ENCODE data around the gene DENND2A.
"Not testable (repeated sequence)": the region's sequence is repeated elsewhere in the genome, so short reads cannot be mapped to it uniquely, and the experiment has no call there.

DNA sequence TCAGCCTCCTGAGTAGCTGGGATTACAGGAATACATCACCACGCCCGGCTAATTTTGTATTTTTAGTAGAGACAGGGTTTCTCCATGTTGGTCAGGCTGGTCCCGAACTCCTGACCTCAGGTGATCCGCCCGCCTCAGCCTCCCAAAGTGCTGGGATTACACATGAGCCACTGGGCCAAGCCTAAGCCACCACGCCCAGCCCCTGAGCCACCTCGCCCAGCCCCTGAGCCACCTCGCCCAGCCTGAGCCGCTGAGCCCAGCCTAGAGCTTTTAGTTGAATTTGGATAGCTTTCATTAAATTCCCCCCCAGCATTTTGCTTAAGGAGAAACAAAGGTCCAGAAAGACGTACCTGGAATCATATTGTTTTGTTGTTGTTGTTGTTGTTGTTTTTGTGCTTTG, 29.2 kb upstream of the DENND2A start:
- TF ChIP-seq, protein P1, sequence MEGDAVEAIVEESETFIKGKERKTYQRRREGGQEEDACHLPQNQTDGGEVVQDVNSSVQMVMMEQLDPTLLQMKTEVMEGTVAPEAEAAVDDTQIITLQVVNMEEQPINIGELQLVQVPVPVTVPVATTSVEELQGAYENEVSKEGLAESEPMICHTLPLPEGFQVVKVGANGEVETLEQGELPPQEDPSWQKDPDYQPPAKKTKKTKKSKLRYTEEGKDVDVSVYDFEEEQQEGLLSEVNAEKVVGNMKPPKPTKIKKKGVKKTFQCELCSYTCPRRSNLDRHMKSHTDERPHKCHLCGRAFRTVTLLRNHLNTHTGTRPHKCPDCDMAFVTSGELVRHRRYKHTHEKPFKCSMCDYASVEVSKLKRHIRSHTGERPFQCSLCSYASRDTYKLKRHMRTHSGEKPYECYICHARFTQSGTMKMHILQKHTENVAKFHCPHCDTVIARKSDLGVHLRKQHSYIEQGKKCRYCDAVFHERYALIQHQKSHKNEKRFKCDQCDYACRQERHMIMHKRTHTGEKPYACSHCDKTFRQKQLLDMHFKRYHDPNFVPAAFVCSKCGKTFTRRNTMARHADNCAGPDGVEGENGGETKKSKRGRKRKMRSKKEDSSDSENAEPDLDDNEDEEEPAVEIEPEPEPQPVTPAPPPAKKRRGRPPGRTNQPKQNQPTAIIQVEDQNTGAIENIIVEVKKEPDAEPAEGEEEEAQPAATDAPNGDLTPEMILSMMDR (IDR thresholded peaks at IDR 0.05), result not testable (repeated sequence)
- not testable (repeated sequence) for TF ChIP-seq POLR2A (IDR thresholded peaks at IDR 0.05)
